ENCODE measurements around the gene GLRX5.
A peak's percentile ranks its signal among the peaks of the same experiment; 100 is the strongest.

DNA sequence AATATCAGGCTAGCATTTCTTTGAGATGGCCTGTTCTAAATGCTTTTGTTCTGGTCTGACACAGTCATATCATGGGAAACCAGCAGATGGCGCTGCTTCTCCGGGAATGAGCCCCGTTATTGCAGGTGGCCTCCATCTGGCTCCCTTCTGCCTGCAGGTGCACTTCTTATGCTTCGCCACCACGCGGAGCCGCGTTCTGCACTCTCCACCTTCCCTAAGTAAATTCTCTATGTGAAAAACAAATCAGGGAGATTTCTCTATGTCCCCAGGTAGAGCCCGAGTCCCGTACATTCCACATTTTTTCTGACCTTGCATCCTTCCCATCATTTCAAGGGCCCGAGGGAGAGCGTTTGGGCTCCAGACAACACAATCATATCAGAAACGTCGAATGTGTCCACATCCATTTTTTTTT is 26.2 kb downstream of the GLRX5 start:
- TF ChIP-seq, protein P1, sequence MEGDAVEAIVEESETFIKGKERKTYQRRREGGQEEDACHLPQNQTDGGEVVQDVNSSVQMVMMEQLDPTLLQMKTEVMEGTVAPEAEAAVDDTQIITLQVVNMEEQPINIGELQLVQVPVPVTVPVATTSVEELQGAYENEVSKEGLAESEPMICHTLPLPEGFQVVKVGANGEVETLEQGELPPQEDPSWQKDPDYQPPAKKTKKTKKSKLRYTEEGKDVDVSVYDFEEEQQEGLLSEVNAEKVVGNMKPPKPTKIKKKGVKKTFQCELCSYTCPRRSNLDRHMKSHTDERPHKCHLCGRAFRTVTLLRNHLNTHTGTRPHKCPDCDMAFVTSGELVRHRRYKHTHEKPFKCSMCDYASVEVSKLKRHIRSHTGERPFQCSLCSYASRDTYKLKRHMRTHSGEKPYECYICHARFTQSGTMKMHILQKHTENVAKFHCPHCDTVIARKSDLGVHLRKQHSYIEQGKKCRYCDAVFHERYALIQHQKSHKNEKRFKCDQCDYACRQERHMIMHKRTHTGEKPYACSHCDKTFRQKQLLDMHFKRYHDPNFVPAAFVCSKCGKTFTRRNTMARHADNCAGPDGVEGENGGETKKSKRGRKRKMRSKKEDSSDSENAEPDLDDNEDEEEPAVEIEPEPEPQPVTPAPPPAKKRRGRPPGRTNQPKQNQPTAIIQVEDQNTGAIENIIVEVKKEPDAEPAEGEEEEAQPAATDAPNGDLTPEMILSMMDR (conservative IDR thresholded peaks at IDR 0.05) = peak; percentile 92
- TF ChIP-seq EZH2 (IDR thresholded peaks at IDR 0.05; ENCODE audit: low read depth) = no peak
